T-helper 9 cell (primary cell): ENCODE measurements around the gene NME7.
"Not testable (repeated sequence)": the region's sequence is repeated elsewhere in the genome, so short reads cannot be mapped to it uniquely, and the experiment has no call there.

ENCODE experiments used
- DNase-seq: peaks from one replicate; pipeline ENCODE4 v3.0.0-alpha.2; 2020

NME7 gene

GRCh38 chr1:169300854-169301253 lies 66.7 kb downstream of the NME7 start:
- DNase-seq: no peak

GRCh38 chr1:169298441-169298840 lies 69.2 kb downstream of the NME7 start:
- DNase-seq: no peak

GRCh38 chr1:169295846-169296245 lies 71.8 kb downstream of the NME7 start:
- DNase-seq: no peak

GRCh38 chr1:169295425-169295824 lies 72.2 kb downstream of the NME7 start:
- no peak for DNase-seq

- DNase-seq: no peak
Observed at GRCh38 chr1:169289016-169289415, 78.6 kb downstream of the NME7 start.

- no peak for DNase-seq
Observed at GRCh38 chr1:169288011-169288414, 79.6 kb downstream of the NME7 start.

- no peak for DNase-seq
Observed at GRCh38 chr1:169287280-169287679, 80.3 kb downstream of the NME7 start.

GRCh38 chr1:169281562-169281961 lies 86.0 kb downstream of the NME7 start:
- DNase-seq: not testable (repeated sequence)

GRCh38 chr1:169271098-169271497 lies 96.5 kb downstream of the NME7 start:
- DNase-seq: no peak

GRCh38 chr1:169266133-169266532 lies 101.5 kb downstream of the NME7 start:
- no peak for DNase-seq

GRCh38 chr1:169263059-169263458 lies 104.5 kb downstream of the NME7 start:
- DNase-seq: no peak

- DNase-seq: no peak
Observed at GRCh38 chr1:169261884-169262283, 105.7 kb downstream of the NME7 start.

- no peak for DNase-seq
Observed at GRCh38 chr1:169260478-169261151, 107.0 kb downstream of the NME7 start.

- DNase-seq: no peak
Observed at GRCh38 chr1:169259816-169260215, 107.8 kb downstream of the NME7 start.

GRCh38 chr1:169250795-169251194 lies 116.8 kb downstream of the NME7 start:
- no peak for DNase-seq

GRCh38 chr1:169250022-169250421 lies 117.6 kb downstream of the NME7 start:
- DNase-seq: no peak

- DNase-seq: no peak
Observed at GRCh38 chr1:169249611-169250010, 118.0 kb downstream of the NME7 start.

GRCh38 chr1:169245706-169246105 lies 121.9 kb downstream of the NME7 start:
- DNase-seq: no peak

GRCh38 chr1:169240449-169241232 lies 127.0 kb downstream of the NME7 start:
- no peak for DNase-seq

- DNase-seq: no peak
Observed at GRCh38 chr1:169236880-169237279, 130.7 kb downstream of the NME7 start.

GRCh38 chr1:169236143-169236542 lies 131.5 kb downstream of the NME7 start:
- DNase-seq: no peak

- no peak for DNase-seq
Observed at GRCh38 chr1:169235568-169235967, 132.0 kb downstream of the NME7 start.

- DNase-seq: no peak
Observed at GRCh38 chr1:169234780-169235179, 132.8 kb downstream of the NME7 start.

- no peak for DNase-seq
Observed at GRCh38 chr1:169217636-169218035, 150.0 kb downstream of the NME7 start.
